HG03565 (cell line): ENCODE data around the gene SUMF1.
"Not testable (repeated sequence)": the region's sequence is repeated elsewhere in the genome, so short reads cannot be mapped to it uniquely, and the experiment has no call there.

Source experiments
- ATAC-seq: cut with Tn5 transposase; IDR thresholded peaks from one replicate; pipeline ENCODE4 v1.9.1; 2021; ENCODE audit warnings: mild to moderate bottlenecking, moderate library complexity; ENCODE audit not compliant: unreplicated experiment

SUMF1 gene

DNA sequence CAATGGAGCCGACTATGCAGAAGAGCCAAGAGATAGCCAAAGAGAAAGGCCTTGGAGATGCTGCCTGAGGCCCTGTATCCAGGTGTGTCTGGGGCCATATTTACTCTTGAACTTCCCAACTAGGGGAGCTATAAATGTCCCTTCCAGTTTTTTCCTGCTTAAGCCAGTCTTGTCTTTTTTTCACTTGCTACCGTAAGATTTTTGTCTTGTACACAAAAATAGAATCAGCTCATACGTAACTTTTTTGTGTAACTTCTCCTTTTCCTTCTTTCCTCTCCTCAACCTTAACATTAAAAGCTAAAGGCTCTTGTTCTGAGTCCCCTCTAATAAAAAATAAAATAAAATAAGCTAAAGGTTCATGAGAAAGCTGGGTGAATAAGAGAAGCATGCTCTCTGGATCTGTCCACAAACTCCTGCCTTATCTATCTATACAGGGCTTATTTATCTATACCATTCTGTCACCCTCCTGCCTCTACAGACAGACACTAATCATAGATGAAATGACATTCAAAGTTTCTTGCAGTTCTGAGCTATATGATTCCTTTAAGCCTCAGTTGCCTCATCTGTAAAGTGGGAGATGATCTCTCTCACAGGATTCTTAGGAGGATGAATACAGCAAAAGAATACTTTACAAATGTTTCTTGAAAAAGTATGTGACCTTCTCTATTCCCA is 4.6 kb downstream of the SUMF1 start:
- ATAC-seq = no peak

DNA sequence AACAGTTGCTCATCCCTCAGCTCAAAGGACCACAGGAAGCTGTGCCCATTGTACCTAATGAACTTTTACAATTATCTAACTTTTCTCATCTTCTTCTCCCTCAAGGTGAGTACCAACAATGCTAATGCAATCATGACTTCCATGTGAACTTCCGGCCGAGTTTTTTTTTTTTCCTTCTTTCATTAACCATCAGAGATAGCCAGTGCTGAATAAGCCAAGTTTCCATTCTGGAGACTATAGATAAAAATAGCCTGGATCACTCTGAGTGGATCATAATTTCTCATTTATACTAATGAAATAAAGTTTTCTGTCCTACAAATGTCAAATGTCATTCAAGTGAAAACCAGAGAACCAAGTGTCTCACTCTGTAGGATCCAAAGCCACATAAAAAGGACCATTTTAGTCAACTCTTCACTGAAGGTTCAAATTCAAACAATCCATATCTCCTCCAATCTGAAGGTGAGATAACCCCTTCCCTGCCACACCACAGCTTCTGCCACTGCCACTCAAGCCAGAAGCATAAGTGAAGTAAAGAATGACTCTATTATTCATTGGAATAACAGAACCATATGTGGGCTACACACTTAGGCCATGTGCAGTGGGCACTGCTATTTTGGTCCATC is 5.5 kb downstream of the SUMF1 start:
- ATAC-seq = no peak

DNA sequence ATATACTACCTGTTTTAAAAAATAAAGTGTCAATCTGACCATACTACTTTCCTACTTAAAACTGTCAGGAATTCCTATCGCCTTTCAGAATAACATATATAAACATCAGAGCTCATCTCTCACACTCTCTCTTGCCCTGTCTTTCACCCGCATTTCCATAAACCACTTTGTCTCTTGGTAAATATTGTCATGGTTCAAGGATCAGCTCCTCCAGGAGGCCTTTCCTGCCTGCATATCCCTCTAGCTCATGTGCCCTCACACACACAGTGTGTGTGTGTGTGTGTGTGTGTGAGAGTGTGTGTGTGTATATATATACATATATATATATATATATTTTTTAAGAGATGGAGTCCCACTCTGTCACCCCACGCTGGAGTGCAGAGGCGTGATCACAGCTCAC is 6.7 kb downstream of the SUMF1 start:
- no peak for ATAC-seq

DNA sequence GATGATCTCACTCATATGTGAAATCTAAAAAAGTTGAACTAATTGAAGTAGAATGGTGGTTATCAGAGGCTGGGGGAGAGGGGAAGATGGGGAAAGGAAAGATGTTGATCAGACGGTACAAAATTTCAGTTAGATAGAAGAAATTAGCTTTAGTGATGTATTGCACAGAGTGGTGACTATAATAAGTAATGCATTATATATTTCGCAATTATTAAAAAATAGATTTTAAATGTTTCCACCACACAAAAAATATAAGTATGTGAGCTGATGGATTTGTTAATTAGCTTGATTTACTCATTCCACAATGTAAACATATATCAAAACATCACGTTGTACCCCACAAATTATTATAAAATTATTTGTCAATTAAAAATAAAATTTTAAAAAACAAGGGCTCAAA is 8.1 kb downstream of the SUMF1 start:
- ATAC-seq = no peak

DNA sequence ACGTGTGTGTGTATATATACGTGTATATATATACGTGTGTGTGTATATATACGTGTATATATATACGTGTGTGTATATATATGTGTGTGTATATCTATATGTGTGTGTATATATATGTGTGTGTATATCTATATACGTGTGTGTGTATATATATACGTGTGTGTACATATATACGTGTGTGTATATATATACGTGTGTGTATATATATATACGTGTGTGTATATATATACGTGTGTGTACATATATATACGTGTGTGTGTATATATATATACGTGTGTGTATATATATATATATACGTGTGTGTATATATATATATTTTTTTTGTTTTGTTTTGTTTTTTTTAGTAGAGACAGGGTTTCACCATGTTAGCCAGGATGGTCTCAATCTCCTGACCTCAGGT is 10.3 kb downstream of the SUMF1 start:
- not testable (repeated sequence) for ATAC-seq

DNA sequence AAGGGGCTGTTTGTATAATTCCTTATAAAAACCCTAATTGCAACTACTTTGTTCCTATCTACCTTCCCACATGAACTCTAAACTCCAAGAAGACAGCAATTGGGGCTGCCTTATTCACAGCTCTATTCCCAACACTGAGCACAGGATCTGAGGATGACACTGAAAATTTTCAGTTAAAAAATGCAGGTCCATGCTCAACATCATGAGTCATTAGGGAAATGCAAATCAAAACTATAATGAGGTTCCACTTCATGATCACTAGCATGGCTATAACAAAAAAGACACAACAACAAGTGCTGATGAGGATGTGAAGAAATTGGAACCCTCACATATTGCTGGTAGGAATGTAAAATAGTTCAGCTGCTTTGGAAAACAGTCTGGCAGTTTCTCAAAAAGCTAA is 12.9 kb downstream of the SUMF1 start:
- ATAC-seq = no peak

DNA sequence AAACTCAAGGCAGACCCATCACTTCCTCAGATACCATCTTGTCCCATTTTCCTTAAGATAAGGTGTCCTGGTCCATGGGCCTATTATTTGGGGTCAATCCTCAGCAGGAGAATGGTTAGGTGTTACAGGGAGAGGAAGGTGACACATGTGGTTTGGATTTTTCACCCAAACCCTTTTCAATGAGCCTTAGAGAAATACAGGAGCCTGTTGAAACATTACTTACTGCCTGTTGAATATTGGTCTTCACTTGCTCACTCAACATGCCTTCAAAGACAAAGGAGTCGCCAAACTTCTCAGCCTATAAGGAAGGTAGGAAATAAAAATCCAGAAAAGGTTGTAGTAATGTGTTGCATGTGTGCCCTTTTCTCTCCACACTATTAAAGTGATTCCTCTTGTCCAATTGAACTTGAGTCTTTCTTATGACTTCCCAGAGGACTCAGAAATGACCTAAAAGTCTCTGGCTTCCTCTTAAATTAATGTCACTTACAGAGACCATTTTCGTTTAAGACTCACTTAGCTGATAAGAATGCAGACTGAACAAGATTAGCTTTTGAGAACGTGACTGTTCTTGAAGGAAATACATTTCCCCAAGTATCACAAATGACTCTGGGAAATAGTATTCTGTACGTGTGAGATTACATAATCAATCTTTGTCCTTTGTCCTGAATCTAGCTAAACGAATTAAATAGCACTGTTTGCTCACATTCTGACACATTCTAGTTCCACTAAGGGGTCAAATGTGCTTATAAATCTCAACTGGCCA is 17.8 kb downstream of the SUMF1 start:
- no peak for ATAC-seq

DNA sequence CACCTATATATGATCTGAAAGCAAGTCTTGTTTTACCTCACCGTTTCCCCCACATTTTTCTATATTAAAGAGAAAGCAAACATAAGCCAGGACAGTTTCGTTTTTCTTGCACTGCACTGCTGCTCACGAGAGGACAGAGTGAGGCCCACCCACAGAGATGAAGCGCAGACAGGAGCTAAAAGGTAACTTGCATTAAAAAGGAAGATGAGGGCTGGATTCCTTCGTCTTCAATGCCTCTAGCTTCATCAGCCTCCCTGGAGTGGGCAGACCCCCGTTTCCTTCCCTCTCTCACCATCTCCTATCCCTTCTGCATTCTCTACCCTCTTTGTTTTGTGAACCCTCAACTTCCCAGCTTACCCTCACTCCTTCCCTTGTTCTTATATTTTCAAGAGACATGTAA is 18.9 kb downstream of the SUMF1 start:
- no peak for ATAC-seq

DNA sequence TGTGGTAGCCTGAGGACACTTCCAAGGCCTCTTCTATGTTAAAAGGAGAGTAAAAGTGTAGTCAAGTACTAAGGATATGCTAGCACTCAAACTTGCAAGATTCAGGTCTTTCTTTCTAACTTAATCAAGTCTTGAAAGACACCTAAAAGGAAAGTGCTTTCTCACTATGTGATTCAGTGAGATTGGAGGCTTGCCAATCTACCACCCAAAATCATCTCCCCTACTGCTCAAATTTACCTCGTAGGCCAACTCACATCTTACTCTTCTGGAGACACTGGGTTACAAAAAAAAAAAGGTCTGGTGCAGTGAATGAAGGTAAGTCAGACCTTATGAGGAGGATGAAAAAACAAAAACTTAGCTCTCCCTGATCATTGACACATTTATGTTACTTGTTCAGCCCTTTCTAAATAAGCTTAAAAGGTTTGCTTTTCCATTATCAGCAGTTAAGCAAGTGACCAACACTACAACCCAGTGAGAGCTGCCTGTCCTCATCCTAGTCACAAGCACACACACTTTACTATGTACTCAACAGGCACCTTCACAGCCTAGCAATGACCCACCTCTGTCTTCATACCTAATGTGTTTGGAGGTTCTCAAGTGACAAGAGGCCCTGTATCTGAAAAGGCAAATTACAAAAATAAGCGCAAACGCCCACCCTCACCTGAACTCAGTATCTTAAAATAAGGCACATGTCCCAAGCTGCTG is 19.6 kb downstream of the SUMF1 start:
- no peak for ATAC-seq

DNA sequence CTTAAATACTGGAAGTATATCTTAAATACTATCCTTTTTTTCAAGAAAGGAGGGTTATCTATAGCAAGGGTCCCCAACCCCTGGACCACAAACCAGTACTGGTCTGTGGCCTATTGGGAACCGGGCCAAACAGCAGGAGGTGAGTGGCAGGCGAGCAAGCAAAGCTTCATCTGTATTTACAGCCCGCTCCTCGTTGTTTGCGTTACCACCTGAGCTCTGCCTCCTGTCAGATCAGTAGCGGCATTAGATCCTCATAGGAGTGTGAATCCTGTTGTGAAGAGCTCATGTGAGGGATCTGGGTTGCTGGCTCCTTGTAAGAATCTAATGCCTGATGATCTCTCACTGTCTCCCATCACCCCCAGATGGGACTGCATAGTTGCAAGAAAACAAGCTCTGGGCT is 26.1 kb downstream of the SUMF1 start:
- no peak for ATAC-seq

DNA sequence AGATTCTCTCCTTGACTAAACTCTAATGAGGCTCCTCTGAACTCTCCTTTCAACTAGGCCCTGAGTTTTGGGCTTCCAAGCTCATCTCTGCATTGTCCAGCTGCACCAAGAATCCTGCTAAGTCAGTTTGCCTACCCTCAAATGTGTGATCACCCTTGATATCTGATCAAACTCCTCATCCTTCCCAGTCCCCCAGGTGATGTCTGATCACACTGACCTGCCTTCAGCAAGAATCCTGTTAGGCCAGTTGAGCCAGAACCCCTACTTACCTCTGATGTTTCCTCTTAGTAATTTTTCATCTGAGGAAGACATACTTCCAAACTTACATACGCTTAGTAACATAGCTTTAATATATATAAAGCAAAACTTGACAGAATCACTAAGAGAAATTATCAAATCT is 28.8 kb downstream of the SUMF1 start:
- ATAC-seq = no peak

DNA sequence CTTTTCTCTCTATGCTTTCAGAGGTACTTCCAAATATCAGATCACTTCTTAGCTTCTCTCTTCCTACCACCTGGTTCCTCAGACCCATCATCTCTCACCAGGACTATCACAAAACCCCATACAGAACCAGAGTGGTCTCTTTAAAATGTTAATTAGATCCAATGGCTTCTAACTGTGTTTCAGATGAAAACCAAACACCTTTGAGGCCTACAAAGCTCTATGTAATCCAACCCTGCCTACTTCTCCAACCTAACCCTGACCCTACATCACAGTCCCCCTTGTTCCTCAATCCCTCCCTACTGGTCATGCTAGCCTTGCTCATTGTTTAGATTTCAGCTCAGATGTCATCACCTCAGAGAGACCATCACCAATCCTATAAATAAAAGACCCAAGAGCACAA is 34.8 kb downstream of the SUMF1 start:
- no peak for ATAC-seq

DNA sequence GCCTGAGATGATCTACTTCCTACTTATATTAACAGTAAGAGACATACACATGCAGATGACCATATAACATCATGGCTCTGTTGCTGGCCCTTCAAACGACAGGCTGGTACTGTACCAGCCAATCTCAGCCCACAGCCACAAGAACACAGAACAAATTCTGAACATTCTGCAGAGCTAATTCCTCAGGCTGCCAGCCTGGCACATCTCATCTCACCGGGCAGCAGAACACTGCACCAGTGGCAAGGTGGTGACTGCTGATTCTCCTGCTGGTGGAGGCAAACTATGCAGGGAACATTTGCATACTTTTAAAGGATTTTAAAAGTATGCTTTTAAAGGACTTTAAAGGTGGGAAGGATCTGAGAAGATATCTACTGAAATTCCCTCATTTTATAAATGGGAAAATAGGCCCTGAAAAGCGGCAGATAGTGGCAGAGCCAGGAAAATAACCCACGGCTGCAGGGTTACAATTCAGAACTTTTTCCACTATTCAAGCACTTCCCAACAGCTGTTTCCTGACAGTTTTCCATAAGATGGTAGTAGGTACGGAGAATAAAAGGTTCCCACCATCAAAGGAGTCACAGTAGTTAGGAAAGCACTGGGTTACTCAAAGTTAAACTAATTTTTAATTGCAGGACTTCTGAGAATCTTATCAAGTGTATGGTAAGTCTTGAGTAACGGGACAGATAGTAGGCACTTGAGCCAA is 37.3 kb downstream of the SUMF1 start:
- ATAC-seq = no peak

DNA sequence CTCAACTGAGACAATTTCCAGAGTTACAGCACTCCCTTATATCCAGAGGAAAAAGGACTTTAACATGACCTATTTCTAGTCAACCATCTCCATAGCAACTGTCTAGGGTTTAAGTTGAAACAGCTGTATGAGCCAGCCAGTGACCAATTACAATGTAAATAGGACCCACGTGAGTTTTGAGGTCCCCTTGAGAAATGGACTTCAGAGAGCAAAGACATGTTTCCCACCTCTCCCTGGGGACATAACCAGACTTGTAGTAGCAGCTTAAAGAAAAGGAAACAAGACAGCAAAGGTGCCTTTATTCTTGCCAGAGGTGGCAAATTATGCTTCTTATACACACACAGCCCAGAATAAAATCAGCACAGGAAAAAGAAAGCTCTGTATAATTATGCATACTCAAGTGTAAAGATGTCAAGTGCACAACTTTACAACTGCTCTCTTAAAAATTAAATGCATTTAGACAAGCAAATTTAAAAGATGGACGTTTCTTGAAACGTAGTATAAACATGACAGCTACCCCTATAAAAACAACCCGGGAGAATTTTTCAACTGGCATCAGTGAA is 40.2 kb downstream of the SUMF1 start:
- peak; percentile 55 for ATAC-seq

DNA sequence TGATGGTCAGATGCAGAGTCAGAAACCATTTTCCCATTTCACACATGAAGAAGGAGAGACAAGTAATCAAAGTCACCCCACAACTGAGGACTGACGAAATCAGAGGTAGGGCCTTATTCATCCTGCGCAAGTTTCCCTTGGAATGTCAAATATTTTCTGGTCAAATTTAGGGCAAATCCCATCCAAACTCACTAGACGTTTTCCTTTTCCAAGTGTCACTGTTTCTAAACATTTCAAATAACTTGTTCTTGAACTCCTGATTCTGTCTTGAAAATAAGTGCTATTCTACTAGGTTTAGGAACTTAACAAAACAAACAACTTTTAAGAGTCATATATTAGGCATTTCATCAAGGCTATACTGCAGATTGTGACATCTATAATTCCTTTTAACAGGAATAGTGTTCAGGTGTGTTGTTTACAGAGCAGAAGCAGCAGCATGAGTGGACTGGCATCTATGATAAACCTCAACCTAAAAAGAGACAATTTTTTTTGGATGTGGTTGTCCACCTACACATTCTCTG is 40.7 kb downstream of the SUMF1 start:
- no peak for ATAC-seq

DNA sequence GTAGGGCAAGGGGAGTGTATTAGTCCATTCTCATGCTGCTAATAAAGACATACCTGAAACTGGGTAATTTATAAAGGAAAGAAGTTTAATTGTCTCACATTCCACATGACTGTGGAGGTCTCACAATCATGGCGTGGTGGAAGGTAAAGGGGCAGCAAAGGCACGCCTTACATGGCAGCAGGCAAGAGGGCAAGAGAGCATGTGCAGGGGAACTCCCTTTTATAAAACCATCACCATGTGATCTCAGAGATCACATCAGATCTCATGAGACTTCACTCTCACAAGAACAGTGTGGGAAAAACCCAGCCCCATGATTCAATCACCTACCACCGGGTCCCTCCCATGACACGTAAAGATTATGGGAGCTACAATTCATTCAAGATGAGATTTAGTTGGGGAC is 41.4 kb downstream of the SUMF1 start:
- peak; percentile 25 for ATAC-seq

DNA sequence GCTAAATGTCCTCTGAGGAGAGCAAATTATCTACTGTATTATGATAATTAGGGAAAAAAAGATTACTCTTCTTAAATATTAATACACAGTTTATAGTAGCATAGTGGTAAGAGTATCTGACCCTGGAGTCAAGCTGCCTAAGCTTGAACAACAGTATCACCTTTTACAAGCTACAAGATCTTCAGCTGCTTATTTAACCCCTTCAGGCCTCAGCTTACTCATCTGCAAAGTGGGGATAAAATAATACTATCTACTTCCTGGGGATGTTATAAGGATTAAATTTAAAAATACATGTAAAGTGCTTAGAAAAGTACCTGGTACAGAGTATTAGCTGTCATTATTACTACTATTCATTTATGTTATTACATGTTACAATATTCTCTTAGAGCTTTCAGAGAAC is 42.0 kb downstream of the SUMF1 start:
- ATAC-seq = no peak

DNA sequence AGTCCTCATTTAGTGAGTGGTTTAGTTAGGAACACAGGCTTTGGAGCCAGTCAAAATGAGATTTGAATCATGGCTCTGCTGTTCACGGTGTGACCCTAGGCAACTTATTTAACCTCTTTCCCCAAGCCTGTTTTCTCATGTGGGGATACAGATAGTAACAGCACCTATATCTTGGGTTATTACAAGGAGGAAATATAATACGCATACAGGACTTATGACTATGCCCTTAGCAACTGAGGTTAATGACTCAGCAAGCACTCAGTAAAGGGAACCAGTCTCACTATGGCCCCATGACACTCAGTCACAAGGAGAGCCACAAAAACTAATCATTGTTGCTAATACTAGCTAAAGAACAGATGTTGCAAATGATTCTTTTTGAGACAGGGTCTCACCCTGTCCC is 45.9 kb downstream of the SUMF1 start:
- ATAC-seq = peak; percentile 79

DNA sequence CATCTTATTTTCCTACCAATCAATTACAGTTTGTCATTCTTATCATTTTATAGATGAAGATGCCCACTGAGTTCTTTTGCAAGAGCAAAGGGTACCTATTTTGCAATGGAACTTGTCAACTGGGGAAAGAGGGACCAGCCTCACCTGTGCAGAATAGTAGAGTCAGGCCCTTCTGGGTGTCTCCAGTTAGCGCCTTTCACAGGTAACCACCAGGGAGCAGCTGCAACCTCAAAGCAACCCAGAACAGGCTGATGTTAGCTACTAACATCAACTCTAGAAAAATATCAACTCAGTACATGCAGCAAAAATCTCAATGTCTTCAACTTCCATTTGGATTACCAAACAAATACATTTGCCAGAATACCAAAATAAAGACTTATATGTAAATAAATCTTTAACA is 47.1 kb downstream of the SUMF1 start:
- no peak for ATAC-seq

DNA sequence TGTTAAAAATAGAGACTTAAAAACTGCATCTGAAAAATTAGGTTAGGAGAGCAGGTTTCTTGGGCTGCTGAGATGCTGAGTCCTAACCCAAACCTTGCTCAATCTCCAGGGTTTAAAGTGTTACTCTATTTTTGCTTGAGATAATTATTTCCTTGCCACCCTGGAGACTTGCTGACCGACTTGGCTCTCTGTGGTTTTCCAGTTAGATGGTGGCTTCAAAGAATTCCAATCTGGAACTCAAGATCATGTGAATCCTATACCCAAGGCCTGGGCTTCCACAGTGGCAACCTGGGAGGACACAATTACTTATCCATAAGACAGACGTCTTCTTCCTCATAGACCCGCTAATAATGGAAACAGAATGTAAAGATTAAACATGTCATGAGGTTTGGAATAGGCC is 47.7 kb downstream of the SUMF1 start:
- ATAC-seq = no peak

DNA sequence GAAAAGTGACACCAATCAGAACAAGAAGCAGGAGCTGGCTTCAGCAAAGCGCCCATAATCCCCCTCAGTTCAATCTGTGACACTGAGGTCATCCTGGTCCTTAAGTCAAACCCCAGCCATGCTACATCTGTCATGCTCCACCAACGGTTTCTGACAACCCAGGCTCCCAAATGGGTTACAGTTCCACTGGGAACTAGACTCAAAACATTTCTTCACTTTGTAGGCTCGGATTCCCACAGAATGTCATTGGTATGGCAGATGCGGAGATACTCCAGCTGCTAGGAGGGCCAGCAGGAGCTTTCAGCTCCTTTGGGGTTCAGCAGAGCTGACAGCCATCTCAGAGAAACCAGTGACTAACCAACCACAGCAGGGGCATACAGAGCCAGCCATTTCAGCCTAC is 48.9 kb downstream of the SUMF1 start:
- ATAC-seq = no peak
